Epithelial cell of esophagus (primary cell): ENCODE measurements around the gene TMSB10.

Experiments used
- DNase-seq: peaks from one replicate; pipeline ENCODE4 v3.0.0; 2010; ENCODE audit warnings: low read depth
- H3K4me3 ChIP-seq: 2 replicates; pipeline ENCODE4 v1.5.1; 2011; ENCODE audit warnings: mild to moderate bottlenecking, low read length, control low read depth
- TF ChIP-seq, protein P1 (sequence below): IDR thresholded peaks from 2 replicates; pipeline ENCODE4 v1.5.1; 2011; ENCODE audit warnings: low read depth, mild to moderate bottlenecking, low read length, control low read depth, inconsistent platforms; ENCODE audit not compliant: insufficient read depth; ENCODE audit errors: missing control alignments

The TMSB10 gene

DNA sequence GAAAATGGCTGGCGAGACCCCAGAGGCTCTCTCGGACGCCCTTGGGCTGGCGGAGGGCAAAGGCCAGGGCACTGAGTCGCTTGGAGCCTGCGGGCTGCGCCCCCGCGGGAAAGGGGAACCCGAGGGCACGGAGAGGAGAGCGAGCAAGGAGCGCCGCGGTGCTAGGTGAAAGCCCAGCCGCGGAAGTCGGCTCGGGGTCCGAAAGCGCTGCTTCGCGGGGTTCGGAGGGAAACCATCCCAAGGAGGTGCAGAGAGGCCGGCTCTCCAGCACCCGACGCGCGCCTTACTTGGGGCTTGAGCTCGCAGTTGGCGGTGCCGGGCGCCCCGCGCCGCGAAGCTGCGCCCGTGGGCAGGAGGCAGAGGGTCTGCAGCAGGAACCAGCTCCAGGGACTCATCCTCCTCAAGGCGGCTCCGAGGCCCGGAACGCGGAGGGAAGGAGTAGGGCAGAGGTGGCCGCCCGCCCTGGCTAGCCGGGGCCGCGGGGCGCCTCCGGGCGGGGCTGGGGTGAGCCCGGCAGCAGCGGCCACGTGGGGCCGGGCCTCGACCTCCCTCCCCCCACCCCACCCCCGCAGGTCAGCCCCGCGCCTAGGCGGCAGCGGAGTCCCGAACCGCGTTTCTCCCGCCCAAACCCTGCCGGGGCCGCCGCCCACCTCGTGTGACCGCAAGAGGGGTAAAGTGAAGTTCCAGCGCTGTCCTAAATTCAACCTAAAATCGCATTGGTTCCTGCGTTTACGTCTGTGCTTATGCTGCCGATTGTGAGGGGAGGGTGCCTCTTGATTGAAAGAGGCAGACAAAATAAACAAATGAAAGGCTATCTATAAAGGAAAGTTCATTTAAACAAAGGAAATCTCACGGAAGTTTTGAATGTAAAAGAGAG is 24.6 kb upstream of the TMSB10 start, which contains the start of gene TRABD2A:
TRABD2A (minus strand) TSS at position 440 of the 877 bp plus-strand sequence; CDS start at position 395, 45 bp downstream.
- DNase-seq: no peak
- TF ChIP-seq, protein P1, sequence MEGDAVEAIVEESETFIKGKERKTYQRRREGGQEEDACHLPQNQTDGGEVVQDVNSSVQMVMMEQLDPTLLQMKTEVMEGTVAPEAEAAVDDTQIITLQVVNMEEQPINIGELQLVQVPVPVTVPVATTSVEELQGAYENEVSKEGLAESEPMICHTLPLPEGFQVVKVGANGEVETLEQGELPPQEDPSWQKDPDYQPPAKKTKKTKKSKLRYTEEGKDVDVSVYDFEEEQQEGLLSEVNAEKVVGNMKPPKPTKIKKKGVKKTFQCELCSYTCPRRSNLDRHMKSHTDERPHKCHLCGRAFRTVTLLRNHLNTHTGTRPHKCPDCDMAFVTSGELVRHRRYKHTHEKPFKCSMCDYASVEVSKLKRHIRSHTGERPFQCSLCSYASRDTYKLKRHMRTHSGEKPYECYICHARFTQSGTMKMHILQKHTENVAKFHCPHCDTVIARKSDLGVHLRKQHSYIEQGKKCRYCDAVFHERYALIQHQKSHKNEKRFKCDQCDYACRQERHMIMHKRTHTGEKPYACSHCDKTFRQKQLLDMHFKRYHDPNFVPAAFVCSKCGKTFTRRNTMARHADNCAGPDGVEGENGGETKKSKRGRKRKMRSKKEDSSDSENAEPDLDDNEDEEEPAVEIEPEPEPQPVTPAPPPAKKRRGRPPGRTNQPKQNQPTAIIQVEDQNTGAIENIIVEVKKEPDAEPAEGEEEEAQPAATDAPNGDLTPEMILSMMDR: no peak
- peak within 1 kb of the TSS; percentile 55 for H3K4me3 ChIP-seq

DNA sequence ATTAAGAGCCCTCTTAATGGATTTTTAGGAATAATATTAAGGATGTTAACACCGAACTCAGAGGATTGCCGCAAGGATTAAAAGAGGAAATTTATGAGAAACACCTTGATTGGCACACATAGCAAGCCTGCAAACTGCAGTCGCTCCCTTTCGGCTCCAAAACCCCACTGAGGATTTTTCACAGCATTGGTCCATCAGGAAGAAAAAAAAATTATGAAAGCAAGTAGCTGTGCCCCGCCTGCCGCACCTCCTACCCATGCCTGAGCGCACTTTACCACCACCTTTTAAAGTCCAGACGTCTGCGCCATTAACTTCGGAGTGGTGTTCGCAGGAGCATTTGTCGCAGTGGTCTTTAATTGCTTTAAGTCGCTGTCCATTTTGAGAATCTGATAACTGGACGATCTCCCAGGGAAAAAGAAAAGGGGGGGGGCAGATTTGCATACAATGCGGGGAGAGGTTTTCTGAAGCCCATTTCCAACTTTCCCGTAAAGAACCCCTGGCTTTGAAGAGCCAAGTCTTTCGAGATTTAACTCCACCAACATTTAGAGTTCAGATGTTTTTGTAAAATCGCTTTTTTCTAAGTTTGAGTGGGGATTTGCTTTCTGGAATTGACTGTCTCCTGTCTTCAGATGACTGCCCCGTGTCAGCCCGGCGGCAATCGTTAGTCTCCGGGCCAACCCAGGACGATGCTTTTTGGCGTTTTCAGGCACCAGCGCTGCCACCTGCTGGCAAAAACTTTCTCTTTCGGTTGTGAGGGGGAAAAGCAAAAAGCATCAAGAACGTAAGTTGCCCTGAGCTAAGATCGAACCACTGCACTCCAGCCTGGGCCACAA is 23.7 kb upstream of the TMSB10 start:
- H3K4me3 ChIP-seq: peak overlapping the region; percentile 55
- peak; percentile 83 for DNase-seq
- TF ChIP-seq, protein P1: peak; percentile 79

DNA sequence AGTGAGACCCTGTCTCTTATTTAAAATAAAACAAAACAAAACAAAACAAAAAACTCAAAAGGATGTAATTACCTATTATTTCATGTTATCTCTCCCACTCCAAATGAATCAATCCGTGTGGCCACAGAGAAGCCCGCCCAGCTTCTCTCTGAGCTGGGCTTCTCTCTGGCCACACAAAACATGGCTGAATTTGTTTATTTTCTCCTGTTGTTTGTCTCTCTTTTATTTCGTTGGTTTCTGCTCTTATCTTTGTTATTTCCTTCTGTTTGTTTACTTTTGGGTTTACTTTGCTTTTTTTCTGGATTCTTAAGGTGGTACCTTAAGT is 23.1 kb upstream of the TMSB10 start:
- no peak for DNase-seq
- no peak overlapping the region for H3K4me3 ChIP-seq
- TF ChIP-seq, protein P1: no peak

DNA sequence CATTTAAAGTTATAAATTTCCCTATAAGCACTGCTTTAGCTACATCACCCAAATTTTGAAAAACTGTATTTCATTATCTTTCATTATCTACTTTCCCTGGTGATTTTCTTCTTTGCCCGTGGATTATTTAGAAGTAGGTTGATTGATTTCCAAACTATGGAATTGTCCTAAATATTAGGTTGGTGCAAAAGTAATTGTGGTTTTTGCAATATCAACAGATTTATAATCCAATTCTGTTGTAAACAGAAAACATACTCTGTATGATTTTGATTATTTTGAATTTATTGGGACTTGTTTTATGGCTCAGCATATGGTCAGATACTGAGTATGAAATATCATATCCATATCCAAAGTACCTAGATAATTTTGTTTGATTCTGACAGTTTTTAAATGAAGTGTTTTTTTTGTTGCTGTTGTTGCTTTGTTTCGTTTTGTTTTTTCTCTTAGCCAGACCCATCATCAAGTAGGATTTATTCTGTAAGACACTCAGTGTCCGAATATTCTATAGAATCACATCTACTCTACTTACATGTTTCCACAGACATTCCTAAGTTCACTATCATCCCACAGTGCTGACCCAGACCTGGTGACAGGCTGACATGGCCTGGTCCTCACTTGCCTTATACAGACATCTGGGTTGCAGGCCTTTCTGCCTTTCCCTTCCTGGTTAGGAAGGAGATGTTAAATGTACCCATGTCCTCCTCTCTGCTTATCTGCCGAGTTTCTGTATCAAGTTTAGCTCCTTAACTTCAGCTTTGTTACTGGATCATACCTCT is 22.5 kb upstream of the TMSB10 start:
- H3K4me3 ChIP-seq: no peak overlapping the region
- TF ChIP-seq, protein P1: no peak
- no peak for DNase-seq

DNA sequence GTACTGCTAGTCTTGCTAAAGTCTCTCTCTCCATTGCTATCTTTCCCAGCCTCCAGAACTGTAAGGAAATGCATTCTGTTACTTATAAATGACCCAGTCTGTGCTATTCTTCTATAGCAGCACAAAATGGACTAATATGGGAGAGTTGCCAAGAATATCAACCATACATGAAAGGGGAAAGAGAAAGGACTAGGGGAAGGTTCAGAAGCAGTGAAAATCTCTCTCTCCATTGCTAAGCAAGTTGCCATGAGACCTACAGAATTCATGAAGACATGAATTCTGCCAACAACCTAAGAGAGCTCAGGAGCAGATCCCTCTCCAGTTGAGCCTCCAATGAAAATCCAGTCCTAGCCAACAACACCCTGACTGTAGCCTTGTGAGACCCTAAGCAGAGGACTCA is 21.0 kb upstream of the TMSB10 start:
- H3K4me3 ChIP-seq: no peak overlapping the region
- no peak for DNase-seq
- TF ChIP-seq, protein P1: no peak

DNA sequence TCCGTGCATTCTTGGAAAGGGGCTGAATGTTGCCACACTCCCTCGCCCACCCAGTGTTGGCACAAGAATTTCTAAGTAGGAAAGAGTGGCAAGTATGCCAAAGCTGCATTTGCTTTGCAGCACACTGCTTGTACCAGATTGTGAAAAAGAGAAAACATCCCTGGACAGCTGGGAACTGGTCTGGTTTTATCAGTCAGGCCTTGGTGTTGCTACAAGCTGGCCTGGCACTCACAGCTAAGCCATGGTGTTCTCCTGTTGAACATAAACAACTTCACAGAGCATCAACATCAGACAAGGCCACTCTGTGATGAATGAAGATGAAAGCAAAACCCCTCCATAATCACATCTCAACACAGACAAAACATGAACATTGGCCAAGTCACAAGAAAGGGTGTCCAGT is 20.3 kb upstream of the TMSB10 start:
- DNase-seq: no peak
- H3K4me3 ChIP-seq: no peak overlapping the region
- TF ChIP-seq, protein P1: no peak
